Natural killer cell (primary cell): ENCODE data around the gene IGF1R. TPM values are rescaled to one million over a fixed set of nuclear protein-coding genes. Genes with fewer than 3 reads are reported as not detected.

Experiments
- ATAC-seq, 3 donors: fragments of 150-1000 bp in 2 of 3; fragments of 200-7000 bp in 1 of 3; cut with Tn5 transposase; 1 replicate in 1 of 3; 2 replicates in 2 of 3; pipeline ENCODE4 v1.10.0; 2021; ENCODE audit warnings: mild to moderate bottlenecking in 2 of 3, moderate library complexity in 2 of 3
- DNase-seq, 2 donors: peaks; one replicate each; pipeline versions ENCODE4 v3.0.0 to v3.0.0-alpha.2; 2013 to 2021; ENCODE audit warnings: mixed read lengths in 1 of 2
- H3K27ac ChIP-seq: one replicate; pipeline ENCODE4 v1.5.1; 2013; ENCODE audit warnings: mild to moderate bottlenecking, low read length
- H3K27me3 ChIP-seq: one replicate; pipeline ENCODE4 v1.6.1; 2013; ENCODE audit warnings: low read length; ENCODE audit not compliant: control insufficient read depth, insufficient read depth
- H3K36me3 ChIP-seq: one replicate; pipeline ENCODE4 v1.6.1; 2013; ENCODE audit warnings: low read length; ENCODE audit not compliant: control insufficient read depth, insufficient read depth
- H3K4me1 ChIP-seq: one replicate; pipeline ENCODE4 v1.6.1; 2013; ENCODE audit warnings: low read length; ENCODE audit not compliant: control insufficient read depth, insufficient read depth
- H3K4me3 ChIP-seq: one replicate; pipeline ENCODE4 v1.5.1; 2013; ENCODE audit warnings: low read length
- H3K9me3 ChIP-seq: one replicate; pipeline ENCODE4 v1.6.1; 2013; ENCODE audit warnings: low read length; ENCODE audit not compliant: control insufficient read depth, insufficient read depth
- H3K27ac Mint-ChIP-seq, 2 donors: one replicate each; pipeline ENCODE4 v1.8.0; 2022; ENCODE audit warnings: mild to moderate bottlenecking in 2 of 2, mixed read lengths in 2 of 2, moderate library complexity in 1 of 2
- H3K27me3 Mint-ChIP-seq, 2 donors: one replicate each; pipeline ENCODE4 v1.8.0; 2022; ENCODE audit warnings: low read depth in 2 of 2, mixed read lengths in 2 of 2
- H3K36me3 Mint-ChIP-seq: one replicate; pipeline ENCODE4 v1.8.0; 2022; ENCODE audit warnings: mixed read lengths
- H3K4me1 Mint-ChIP-seq, 2 donors: one replicate each; pipeline ENCODE4 v1.8.0; 2022; ENCODE audit warnings: mixed read lengths in 2 of 2
- H3K4me3 Mint-ChIP-seq: one replicate; pipeline ENCODE4 v1.8.0; 2022; ENCODE audit warnings: mild to moderate bottlenecking, moderate library complexity, mixed read lengths
- H3K9me3 Mint-ChIP-seq, 2 donors: one replicate each; pipeline ENCODE4 v1.8.0; 2022; ENCODE audit warnings: mixed read lengths in 2 of 2
- WGBS: methylation state at CpG from one replicate; pipeline ENCODE4 v1.1.7; 2013; ENCODE audit warnings: missing lambda C conversion rate; ENCODE audit not compliant: insufficient coverage; 5-methylcytosine and 5-hydroxymethylcytosine counted together
- intact Hi-C: fragments of 100-400 bp; cut with micrococcal nuclease; formaldehyde crosslinking; loops from one replicate; pipeline ENCODE4 v1.14.2; 2022
- total RNA-seq, 4 donors: library from RNA; stranded (reverse); fragments of 120-200 nt in 1 of 4; gene quantifications; one replicate each; pipeline versions ENCODE4 v1.2.3 to v1.2.4, GENCODE V29; 2013 to 2022
- TF ChIP-seq, protein P1 (sequence below): fragments of 200-600 bp; IDR thresholded peaks from one replicate; pipeline ENCODE4 v1.8.0; 2022; ENCODE audit warnings: antibody characterized with exemption

Gene IGF1R
- total RNA-seq, 3 donors from 2014 or later (not counting 1 experiment from before 2014, with no cell fraction given) = 47.3 to 50.7 (median 49.0) TPM

DNA sequence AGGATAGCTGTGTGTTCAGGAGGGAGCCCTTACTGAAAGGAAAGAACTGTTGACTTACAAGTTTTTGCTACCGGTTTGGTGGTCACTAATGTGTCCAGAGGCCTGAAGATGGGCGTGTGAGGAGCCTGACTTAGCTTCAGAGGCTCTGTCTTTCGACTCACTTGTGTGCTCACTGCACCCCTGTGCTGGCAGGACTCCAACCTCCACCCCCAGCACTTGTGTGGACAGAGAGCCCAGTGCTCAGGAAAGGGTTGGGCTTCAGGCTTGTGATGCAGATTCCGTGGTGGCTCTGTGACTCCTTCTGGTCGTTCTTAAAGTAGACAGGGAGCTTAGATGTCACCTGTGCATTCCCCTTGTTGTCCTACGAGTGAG is 258.4 kb downstream of the IGF1R start:
- Histone ChIP-seq H3K27me3 (no peaks in the 10 kb centered on the region), H3K9me3 (no peaks in the 10 kb centered on the region), H3K4me1 (no peaks in the 10 kb centered on the region), H3K36me3 (peaks cover 6% of the 10 kb centered on the region), H3K4me3 (no peak overlapping the region), H3K27ac (no peak overlapping the region)
- Mint-ChIP-seq H3K9me3 (no peaks in the 10 kb centered on the region), H3K27me3 (no peaks in the 10 kb centered on the region), H3K4me3 (no peak overlapping the region), H3K4me1 (no peaks in the 10 kb centered on the region), H3K36me3 (no peaks in the 10 kb centered on the region), H3K27ac (no peak overlapping the region)
- intact Hi-C loops = no loop called here
- DNase-seq (no peak), ATAC-seq (no peak)
- 71% methylated on average over 6 of the region's 6 CpGs for WGBS
- TF ChIP-seq, protein P1, sequence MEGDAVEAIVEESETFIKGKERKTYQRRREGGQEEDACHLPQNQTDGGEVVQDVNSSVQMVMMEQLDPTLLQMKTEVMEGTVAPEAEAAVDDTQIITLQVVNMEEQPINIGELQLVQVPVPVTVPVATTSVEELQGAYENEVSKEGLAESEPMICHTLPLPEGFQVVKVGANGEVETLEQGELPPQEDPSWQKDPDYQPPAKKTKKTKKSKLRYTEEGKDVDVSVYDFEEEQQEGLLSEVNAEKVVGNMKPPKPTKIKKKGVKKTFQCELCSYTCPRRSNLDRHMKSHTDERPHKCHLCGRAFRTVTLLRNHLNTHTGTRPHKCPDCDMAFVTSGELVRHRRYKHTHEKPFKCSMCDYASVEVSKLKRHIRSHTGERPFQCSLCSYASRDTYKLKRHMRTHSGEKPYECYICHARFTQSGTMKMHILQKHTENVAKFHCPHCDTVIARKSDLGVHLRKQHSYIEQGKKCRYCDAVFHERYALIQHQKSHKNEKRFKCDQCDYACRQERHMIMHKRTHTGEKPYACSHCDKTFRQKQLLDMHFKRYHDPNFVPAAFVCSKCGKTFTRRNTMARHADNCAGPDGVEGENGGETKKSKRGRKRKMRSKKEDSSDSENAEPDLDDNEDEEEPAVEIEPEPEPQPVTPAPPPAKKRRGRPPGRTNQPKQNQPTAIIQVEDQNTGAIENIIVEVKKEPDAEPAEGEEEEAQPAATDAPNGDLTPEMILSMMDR = no peak

- DNase-seq (no peak), ATAC-seq (no peak)
- Histone ChIP-seq H3K9me3 (no peaks in the 10 kb centered on the region), H3K27me3 (no peaks in the 10 kb centered on the region), H3K36me3 (peaks cover 14% of the 10 kb centered on the region), H3K27ac (no peak overlapping the region), H3K4me1 (no peaks in the 10 kb centered on the region), H3K4me3 (no peak overlapping the region)
- H3K4me1 Mint-ChIP-seq = no peaks in the 10 kb centered on the region
- H3K27me3 Mint-ChIP-seq = no peaks in the 10 kb centered on the region
- WGBS = 88% methylated on average over 4 of the region's 4 CpGs
- no peaks in the 10 kb centered on the region for H3K9me3 Mint-ChIP-seq
- TF ChIP-seq, protein P1 = no peak
- H3K4me3 Mint-ChIP-seq = no peak overlapping the region
- intact Hi-C loops = no loop called here
- H3K36me3 Mint-ChIP-seq = no peaks in the 10 kb centered on the region
- H3K27ac Mint-ChIP-seq = no peak overlapping the region
Measured at GRCh38 chr15:98907927-98908471, 259.7 kb downstream of the IGF1R start.

DNA sequence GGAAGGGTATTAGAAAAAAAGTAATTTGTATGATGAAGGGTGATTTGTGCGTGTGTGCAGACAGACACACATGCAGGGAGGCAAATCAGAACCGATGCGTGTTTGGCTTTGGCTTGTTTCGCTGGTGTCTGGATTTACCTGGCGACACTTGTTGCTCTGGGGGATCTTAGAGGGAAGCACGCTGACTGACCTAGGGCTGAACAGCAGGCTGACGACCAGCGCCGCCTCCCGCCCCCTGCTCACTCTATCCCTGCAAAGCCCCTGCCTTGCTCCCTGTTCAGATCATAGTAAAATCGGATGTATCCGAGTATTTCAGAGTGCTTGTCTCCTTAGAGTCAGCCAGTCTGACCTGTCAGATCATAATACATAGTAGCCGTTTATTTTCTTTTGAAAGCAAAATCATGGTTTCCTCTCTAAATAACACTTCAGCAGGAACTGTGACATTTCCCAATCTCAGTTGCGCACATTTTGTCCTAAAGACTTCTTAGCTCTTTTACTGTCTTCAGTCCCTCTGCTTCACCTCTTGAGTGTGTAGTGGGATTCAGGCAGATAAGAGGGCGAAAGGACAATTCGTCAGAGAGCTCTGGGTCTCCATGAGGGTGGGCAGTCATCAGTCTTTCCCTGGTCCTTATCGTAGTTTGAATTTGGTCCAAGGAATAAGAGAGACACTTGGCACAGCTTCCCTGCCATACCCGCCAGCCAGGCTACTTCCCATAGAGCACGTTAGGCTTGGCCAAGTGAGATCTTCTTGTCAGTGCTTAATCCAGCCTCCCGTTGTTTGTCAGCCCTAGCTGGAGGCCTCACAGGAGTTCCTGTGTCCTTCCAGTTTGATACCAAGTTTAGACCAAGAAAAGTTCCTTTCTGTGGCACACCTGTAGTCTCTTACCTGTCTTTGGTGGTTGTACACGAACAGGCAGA is 261.9 kb downstream of the IGF1R start:
- no peak for DNase-seq
- TF ChIP-seq, protein P1 = no peak
- intact Hi-C loops = no loop called here
- Histone ChIP-seq H3K27me3 (no peaks in the 10 kb centered on the region), H3K27ac (no peak overlapping the region), H3K4me1 (no peaks in the 10 kb centered on the region), H3K36me3 (peaks cover 24% of the 10 kb centered on the region), H3K4me3 (no peak overlapping the region), H3K9me3 (no peaks in the 10 kb centered on the region)
- no peaks in the 10 kb centered on the region for H3K9me3 Mint-ChIP-seq
- ATAC-seq = no peak
- 93% methylated on average over 20 of the region's 21 CpGs for WGBS
- H3K4me3 Mint-ChIP-seq = no peak overlapping the region
- H3K27ac Mint-ChIP-seq = no peak overlapping the region
- H3K27me3 Mint-ChIP-seq = no peaks in the 10 kb centered on the region
- peaks cover 0 to 1% of the 10 kb centered on the region in 2 donors for H3K4me1 Mint-ChIP-seq
- H3K36me3 Mint-ChIP-seq = peaks cover 8% of the 10 kb centered on the region
